GM19395 (cell line): Measurements from ENCODE around the gene CNMD.

Source experiments
- ATAC-seq: cut with Tn5 transposase; IDR thresholded peaks from one replicate; pipeline ENCODE4 v1.9.1; 2021; ENCODE audit warnings: mild to moderate bottlenecking, moderate library complexity; ENCODE audit not compliant: unreplicated experiment

Gene CNMD

GRCh38 chr13:52739468-52740071, at the start of gene CNMD:
CNMD (minus strand) TSS chr13:52739820; CDS start chr13:52739701, 119 bp downstream.
- no peak for ATAC-seq

DNA sequence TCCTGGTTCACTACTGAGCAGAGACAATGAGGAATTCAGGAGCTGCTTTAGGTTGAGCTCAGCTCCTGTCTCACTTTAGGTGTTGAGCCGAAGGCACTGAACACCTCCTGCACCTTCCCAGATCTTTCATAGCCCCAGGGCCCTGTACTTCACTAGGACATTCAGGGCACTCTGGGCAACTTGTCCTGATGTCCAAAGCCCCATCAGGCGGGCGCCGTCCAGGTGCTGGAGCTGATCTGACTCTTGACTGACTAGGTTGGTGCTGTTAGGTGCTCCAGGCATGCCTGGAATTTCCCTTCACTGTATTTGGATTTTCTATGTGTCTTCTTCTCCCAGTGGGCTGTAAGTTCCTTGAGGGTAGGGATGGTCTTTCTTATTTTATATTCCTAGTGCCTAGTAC, 48.4 kb upstream of the CNMD start:
- no peak for ATAC-seq

DNA sequence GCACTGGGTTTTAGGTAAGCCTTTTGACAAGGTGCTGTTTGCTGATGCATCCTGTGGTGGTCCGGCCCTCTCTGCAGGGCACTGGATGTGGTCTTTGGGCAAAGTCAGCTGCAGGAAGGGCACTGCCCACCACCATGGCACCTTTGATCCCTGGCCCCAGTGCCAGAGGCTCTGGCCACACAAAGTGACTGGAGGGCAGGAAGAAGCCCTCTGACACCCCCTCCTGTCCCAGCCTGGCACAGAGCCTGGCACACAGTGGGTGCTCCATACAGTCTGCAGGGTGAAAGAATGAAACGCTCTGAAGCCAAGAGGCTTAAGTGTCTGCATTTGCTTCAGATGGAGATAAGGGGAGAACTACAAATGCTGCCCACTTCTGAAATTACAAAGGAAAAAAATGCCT, 47.6 kb upstream of the CNMD start:
- no peak for ATAC-seq

GRCh38 chr13:52786766-52787165, 47.1 kb upstream of the CNMD start:
- ATAC-seq, result no peak

GRCh38 chr13:52785739-52786138, 46.1 kb upstream of the CNMD start:
- ATAC-seq, result no peak

GRCh38 chr13:52784591-52785340, 45.1 kb upstream of the CNMD start:
- no peak for ATAC-seq

- no peak for ATAC-seq
Observed at GRCh38 chr13:52783943-52784342, 44.3 kb upstream of the CNMD start.

DNA sequence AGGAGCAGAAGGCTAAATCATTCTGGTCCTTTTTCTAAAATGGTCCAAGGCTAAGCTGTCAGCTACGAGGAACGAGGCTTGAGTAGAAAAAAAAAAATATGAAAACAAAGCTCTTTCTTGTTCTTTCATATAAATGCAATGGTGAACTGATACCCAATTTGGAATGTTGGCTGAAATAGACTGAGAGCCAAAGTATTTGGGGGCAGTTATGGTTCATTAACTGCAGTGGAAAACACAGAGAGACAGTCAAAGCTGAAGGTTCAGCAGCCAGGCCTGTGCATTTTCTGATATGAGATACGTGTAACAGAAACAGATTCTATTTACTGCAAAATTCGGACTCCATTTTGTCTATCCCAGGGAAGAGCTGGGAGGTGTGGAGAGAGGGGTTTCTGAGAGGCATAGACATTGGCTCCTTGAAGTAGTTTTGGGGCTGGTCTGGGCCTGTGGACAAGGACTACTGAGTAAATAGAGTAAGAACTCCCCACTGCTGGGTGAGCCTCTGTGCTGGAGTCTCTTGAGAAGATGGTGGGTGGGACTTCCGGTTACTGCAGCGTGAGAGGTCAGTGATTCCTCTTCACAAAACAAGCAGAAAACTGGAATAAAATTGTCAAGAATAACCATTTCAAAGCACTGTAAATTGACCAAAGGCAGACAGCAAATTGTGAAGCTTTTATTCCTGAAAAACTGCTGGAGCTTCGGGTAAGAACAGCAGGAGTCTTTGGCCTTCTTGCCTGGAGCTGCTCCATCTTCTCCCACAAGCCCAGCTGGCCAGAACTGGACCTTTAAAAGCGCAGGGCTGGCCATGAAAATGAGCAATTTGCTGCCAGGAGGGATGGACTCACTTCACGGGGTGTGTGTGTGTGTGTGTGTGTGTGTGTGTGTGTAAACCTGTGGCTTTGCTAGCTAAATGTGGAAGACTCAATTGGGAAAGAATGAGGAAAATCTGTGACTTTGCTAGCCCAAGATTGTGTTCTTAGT, 43.1 kb upstream of the CNMD start:
- ATAC-seq, result no peak

- ATAC-seq, result no peak
Observed at GRCh38 chr13:52780611-52781010, 41.0 kb upstream of the CNMD start.

GRCh38 chr13:52780092-52780491, 40.5 kb upstream of the CNMD start:
- no peak for ATAC-seq

- ATAC-seq, result no peak
Observed at GRCh38 chr13:52779103-52779502, 39.5 kb upstream of the CNMD start.

GRCh38 chr13:52776726-52777125, 37.1 kb upstream of the CNMD start:
- ATAC-seq, result no peak

DNA sequence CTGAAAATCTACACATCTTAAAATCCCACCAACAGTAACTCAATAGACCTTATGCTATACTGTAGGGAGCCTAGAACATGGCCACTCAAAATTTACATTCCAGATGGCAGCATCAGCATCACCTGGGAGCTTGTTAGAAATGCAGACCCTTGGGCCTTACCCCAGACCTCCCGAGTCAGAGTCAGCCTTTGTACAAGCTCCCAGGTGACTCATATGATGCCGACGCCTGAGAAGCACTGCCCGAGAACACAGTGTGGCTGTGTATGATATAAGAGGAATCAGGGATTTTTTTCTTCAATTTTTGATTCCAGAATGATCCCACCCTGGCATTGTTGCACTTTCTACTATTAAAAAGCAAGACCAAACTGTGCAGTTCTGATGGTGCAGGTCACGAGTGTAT, 35.9 kb upstream of the CNMD start:
- no peak for ATAC-seq

DNA sequence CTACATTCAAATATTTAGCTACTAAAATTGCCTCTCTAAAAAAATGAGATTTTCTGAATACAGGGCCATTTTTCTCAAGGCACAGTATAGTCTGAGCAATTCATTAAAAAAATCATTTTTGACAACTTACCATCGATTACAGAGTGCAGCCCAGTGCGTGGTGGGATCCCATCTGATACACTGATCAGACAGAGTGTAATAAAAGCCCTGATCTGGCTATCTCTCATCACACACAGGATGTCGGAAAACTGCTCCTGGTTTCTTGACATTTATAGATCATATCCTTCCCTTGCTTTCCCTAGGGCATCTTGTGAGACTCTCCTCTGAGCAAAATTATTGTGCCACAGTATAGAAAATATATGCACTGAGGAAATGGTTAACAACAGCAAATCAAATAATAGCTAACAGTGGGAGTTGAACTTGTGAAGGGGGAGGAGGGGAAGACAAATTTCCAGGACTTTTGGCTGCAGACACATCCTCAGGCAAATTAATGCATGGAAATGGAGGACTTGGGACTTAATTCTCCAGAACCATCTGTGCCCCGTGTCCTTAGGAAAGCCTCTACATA, 28.4 kb upstream of the CNMD start:
- ATAC-seq, result no peak

- no peak for ATAC-seq
Observed at GRCh38 chr13:52765611-52766390, 26.2 kb upstream of the CNMD start.

- no peak for ATAC-seq
Observed at GRCh38 chr13:52760077-52760476, 20.5 kb upstream of the CNMD start.

GRCh38 chr13:52758114-52758513, 18.5 kb upstream of the CNMD start:
- ATAC-seq, result no peak

DNA sequence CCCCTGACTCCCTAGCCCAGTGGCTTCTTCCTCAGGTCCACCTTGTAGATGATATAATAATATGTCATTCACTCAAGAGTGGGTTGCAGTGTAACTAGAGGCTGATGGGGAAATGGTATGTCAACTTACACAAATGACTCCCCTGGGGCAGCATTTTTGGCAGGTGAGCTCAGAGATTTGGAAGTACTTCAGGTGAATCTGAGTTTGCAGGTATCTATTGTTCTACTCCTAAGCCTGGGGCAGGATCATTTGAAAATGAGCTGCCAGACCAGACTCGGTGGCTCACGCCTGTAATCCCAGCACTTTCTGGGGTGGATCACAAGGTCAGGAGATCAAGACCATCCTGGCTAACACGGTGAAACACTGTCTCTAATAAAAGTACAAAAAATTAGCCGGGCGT, 11.6 kb upstream of the CNMD start:
- no peak for ATAC-seq

GRCh38 chr13:52750713-52751112, 11.1 kb upstream of the CNMD start:
- ATAC-seq, result no peak

- ATAC-seq, result no peak
Observed at GRCh38 chr13:52749419-52749818, 9.8 kb upstream of the CNMD start.
